Measurements from ENCODE around the gene PERCC1. TPM values are rescaled to one million over a fixed set of nuclear protein-coding genes. Genes with fewer than 3 reads are reported as not detected.

The PERCC1 gene
- total RNA-seq, 1 experiment from 2014 or later: not detected

- H3K27me3 ChIP-seq (ENCODE audit: low read length): no peaks in the 10 kb centered on the region
- intact Hi-C loops (cut with micrococcal nuclease): no loop called here
- H3K79me2 ChIP-seq (ENCODE audit: low read length): no peaks in the 10 kb centered on the region
- DNase-seq: no peak
- no peak overlapping the region for H3K4me3 ChIP-seq (ENCODE audit: low read length)
- BruUV-seq (replicated peaks): no TSS peak
- ChIA-PET POLR2A (ENCODE audit: unreplicated experiment) (no interaction called here), CTCF (no interaction called here)
- no peaks in the 10 kb centered on the region for H3K9me2 ChIP-seq (replicated peaks; ENCODE audit: low read length)
- H3K4me1 ChIP-seq (ENCODE audit: insufficient read depth, low read length): no peaks in the 10 kb centered on the region
- no peaks in the 10 kb centered on the region for H3F3A ChIP-seq (ENCODE audit: low read length, unreplicated experiment)
- no peak overlapping the region for H3K9ac ChIP-seq (ENCODE audit: low read length)
- no peak for TF ChIP-seq EZH2 (IDR thresholded peaks at IDR 0.05; ENCODE audit: low read length, unreplicated experiment)
- no peak for TF ChIP-seq EZH2phosphoT487 (IDR thresholded peaks at IDR 0.05; ENCODE audit: borderline replicate concordance, low read length)
- no peak for TF ChIP-seq CTCF (conservative IDR thresholded peaks at IDR 0.05; ENCODE audit: low read depth, low read length)
- H3K36me3 ChIP-seq (ENCODE audit: low read depth, low read length): no peaks in the 10 kb centered on the region
- no peak for ATAC-seq
- no peaks in the 10 kb centered on the region for H3K9me3 ChIP-seq (ENCODE audit: low read length)
- no peaks in the 10 kb centered on the region for H4K20me1 ChIP-seq (ENCODE audit: low read length)
- no peak overlapping the region for H2AFZ ChIP-seq (ENCODE audit: low read length)
- H3K27ac ChIP-seq (ENCODE audit: low read length): no peak overlapping the region
- no peak overlapping the region for H3K4me2 ChIP-seq (ENCODE audit: low read length)
Measured at GRCh38 chr16:1457489-1458245, 26.8 kb downstream of the PERCC1 start.

GRCh38 chr16:1458336-1458976, 27.6 kb downstream of the PERCC1 start:
- no peaks in the 10 kb centered on the region for H3K27me3 ChIP-seq (ENCODE audit: low read length)
- no peak overlapping the region for H3K27ac ChIP-seq (ENCODE audit: low read length)
- H3K79me2 ChIP-seq (ENCODE audit: low read length): no peaks in the 10 kb centered on the region
- no peaks in the 10 kb centered on the region for H3K9me3 ChIP-seq (ENCODE audit: low read length)
- no peak overlapping the region for H3K4me3 ChIP-seq (ENCODE audit: low read length)
- no peaks in the 10 kb centered on the region for H3K9me2 ChIP-seq (replicated peaks; ENCODE audit: low read length)
- DNase-seq (no peak), ATAC-seq (no peak)
- H3K4me1 ChIP-seq (ENCODE audit: insufficient read depth, low read length): no peaks in the 10 kb centered on the region
- H3K4me2 ChIP-seq (ENCODE audit: low read length): no peak overlapping the region
- no peaks in the 10 kb centered on the region for H4K20me1 ChIP-seq (ENCODE audit: low read length)
- CTCF ChIA-PET: no interaction called here
- intact Hi-C loops (cut with micrococcal nuclease): no loop called here
- H3F3A ChIP-seq (ENCODE audit: low read length, unreplicated experiment): no peaks in the 10 kb centered on the region
- POLR2A ChIA-PET (ENCODE audit: unreplicated experiment): no interaction called here
- H3K9ac ChIP-seq (ENCODE audit: low read length): no peak overlapping the region
- no peaks in the 10 kb centered on the region for H3K36me3 ChIP-seq (ENCODE audit: low read depth, low read length)
- no peak for TF ChIP-seq EZH2 (IDR thresholded peaks at IDR 0.05; ENCODE audit: low read length, unreplicated experiment)
- no TSS peak for BruUV-seq (replicated peaks)
- H2AFZ ChIP-seq (ENCODE audit: low read length): no peak overlapping the region

GRCh38 chr16:1458977-1459341, 28.1 kb downstream of the PERCC1 start:
- Histone ChIP-seq H3K27me3 (ENCODE audit: low read length) (no peaks in the 10 kb centered on the region), H3K36me3 (ENCODE audit: low read depth, low read length) (no peaks in the 10 kb centered on the region), H3K27ac (ENCODE audit: low read length) (no peak overlapping the region), H3K4me1 (ENCODE audit: insufficient read depth, low read length) (no peaks in the 10 kb centered on the region), H3K4me2 (ENCODE audit: low read length) (no peak overlapping the region), H3F3A (ENCODE audit: low read length, unreplicated experiment) (no peaks in the 10 kb centered on the region), H4K20me1 (ENCODE audit: low read length) (no peaks in the 10 kb centered on the region), H3K79me2 (ENCODE audit: low read length) (no peaks in the 10 kb centered on the region), H3K4me3 (ENCODE audit: low read length) (no peak overlapping the region), H2AFZ (ENCODE audit: low read length) (no peak overlapping the region), H3K9ac (ENCODE audit: low read length) (no peak overlapping the region), H3K9me2 (replicated peaks; ENCODE audit: low read length) (no peaks in the 10 kb centered on the region), H3K9me3 (ENCODE audit: low read length) (no peaks in the 10 kb centered on the region)
- intact Hi-C loops (cut with micrococcal nuclease): no loop called here
- no TSS peak for BruUV-seq (replicated peaks)
- ATAC-seq: no peak
- no peak for TF ChIP-seq EZH2phosphoT487 (IDR thresholded peaks at IDR 0.05; ENCODE audit: borderline replicate concordance, low read length)
- no peak for TF ChIP-seq CTCF (conservative IDR thresholded peaks at IDR 0.05; ENCODE audit: low read depth, low read length)
- TF ChIP-seq EZH2 (IDR thresholded peaks at IDR 0.05; ENCODE audit: low read length, unreplicated experiment): no peak
- no peak for DNase-seq
- POLR2A ChIA-PET (ENCODE audit: unreplicated experiment): no interaction called here
- CTCF ChIA-PET: no interaction called here

Data from PC-3 (cell line).